ENCODE measurements around the gene ZC3H12C. TPM values are rescaled to one million over a fixed set of nuclear protein-coding genes. Genes with fewer than 3 reads are reported as not detected.

Gene ZC3H12C
- total and polyA plus RNA-seq, 9 donors, result 2.5 to 21.0 (median 16.2) TPM

GRCh38 chr11:110177086-110177456, 83.9 kb downstream of the ZC3H12C start:
- no peak overlapping the region for H3K27ac ChIP-seq
- H3K27me3 ChIP-seq, result no peaks in the 10 kb centered on the region
- intact Hi-C loops (cut with DNase I), result no loop called here

GRCh38 chr11:110179064-110179463, 85.9 kb downstream of the ZC3H12C start:
- Histone ChIP-seq H3K27me3 (no peaks in the 10 kb centered on the region), H3K4me1 (ENCODE audit: insufficient read depth) (no peaks in the 10 kb centered on the region), H3K36me3 (no peaks in the 10 kb centered on the region), H3K9me3 (no peaks in the 10 kb centered on the region), H3K27ac (no peak overlapping the region), H3K4me3 (no peak overlapping the region)
- WGBS, 3 donors, result 90 to 97% (median 93%) methylated on average over 4 of the region's 4 CpGs
- TF ChIP-seq EP300 (IDR thresholded peaks at IDR 0.05) (no peak), POLR2A (IDR thresholded peaks at IDR 0.05) (no peak)
- TF ChIP-seq, protein P1, sequence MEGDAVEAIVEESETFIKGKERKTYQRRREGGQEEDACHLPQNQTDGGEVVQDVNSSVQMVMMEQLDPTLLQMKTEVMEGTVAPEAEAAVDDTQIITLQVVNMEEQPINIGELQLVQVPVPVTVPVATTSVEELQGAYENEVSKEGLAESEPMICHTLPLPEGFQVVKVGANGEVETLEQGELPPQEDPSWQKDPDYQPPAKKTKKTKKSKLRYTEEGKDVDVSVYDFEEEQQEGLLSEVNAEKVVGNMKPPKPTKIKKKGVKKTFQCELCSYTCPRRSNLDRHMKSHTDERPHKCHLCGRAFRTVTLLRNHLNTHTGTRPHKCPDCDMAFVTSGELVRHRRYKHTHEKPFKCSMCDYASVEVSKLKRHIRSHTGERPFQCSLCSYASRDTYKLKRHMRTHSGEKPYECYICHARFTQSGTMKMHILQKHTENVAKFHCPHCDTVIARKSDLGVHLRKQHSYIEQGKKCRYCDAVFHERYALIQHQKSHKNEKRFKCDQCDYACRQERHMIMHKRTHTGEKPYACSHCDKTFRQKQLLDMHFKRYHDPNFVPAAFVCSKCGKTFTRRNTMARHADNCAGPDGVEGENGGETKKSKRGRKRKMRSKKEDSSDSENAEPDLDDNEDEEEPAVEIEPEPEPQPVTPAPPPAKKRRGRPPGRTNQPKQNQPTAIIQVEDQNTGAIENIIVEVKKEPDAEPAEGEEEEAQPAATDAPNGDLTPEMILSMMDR (IDR thresholded peaks at IDR 0.05), result no peak
- DNase-seq, result no peak
- intact Hi-C loops (cut with DNase I), result no loop called here

More at GRCh38 chr11:110177086-110177456, 83.9 kb downstream of the ZC3H12C start:
- Histone ChIP-seq H3K9me3 (no peaks in the 10 kb centered on the region), H3K4me3 (no peak overlapping the region), H3K36me3 (no peaks in the 10 kb centered on the region), H3K4me1 (ENCODE audit: insufficient read depth) (no peaks in the 10 kb centered on the region)
- 78 to 82% (median 79%) methylated on average over 7 of the region's 7 CpGs for WGBS, 3 donors
- DNase-seq, result no peak
- TF ChIP-seq, protein P1 (IDR thresholded peaks at IDR 0.05), result no peak
- TF ChIP-seq POLR2A (IDR thresholded peaks at IDR 0.05), result no peak
- TF ChIP-seq EP300 (IDR thresholded peaks at IDR 0.05), result no peak

DNA sequence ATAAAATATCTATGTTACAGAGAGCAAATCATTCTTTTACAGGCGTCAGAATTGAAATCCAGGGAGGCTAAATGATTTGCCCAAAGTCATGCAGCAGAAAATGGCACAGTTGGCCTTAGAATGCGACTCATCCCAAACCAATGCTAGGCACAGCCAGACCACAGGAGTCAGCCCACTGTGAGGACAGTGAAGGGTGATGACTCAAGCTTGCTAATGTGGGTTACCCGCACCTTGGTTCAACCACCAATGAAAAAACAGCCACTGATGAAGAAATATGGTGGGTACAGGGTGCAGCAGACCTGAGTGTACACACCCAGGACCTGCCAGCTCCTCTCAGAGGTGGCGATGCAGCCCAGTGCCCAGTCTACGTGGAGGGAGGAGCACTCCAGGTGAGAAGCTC, 89.7 kb downstream of the ZC3H12C start:
- intact Hi-C loops (cut with DNase I), result no loop called here
- 96 to 98% (median 96%) methylated on average over 5 of the region's 5 CpGs for WGBS, 3 donors
- Histone ChIP-seq H3K27me3 (no peaks in the 10 kb centered on the region), H3K4me3 (no peak overlapping the region), H3K9me3 (no peaks in the 10 kb centered on the region), H3K36me3 (no peaks in the 10 kb centered on the region), H3K4me1 (ENCODE audit: insufficient read depth) (no peaks in the 10 kb centered on the region), H3K27ac (no peak overlapping the region)
- TF ChIP-seq POLR2A (IDR thresholded peaks at IDR 0.05) (no peak), EP300 (IDR thresholded peaks at IDR 0.05) (no peak)
- TF ChIP-seq, protein P1 (IDR thresholded peaks at IDR 0.05), result no peak
- DNase-seq, result no peak

- Histone ChIP-seq H3K36me3 (no peaks in the 10 kb centered on the region), H3K27ac (no peak overlapping the region), H3K27me3 (no peaks in the 10 kb centered on the region), H3K4me1 (ENCODE audit: insufficient read depth) (no peaks in the 10 kb centered on the region), H3K4me3 (no peak overlapping the region), H3K9me3 (no peaks in the 10 kb centered on the region)
- no peak for DNase-seq
- TF ChIP-seq, protein P1 (IDR thresholded peaks at IDR 0.05), result no peak
- TF ChIP-seq POLR2A (IDR thresholded peaks at IDR 0.05) (no peak), EP300 (IDR thresholded peaks at IDR 0.05) (no peak)
- WGBS, 3 donors, result 67 to 80% (median 79%) methylated on average over 7 of the region's 7 CpGs
- intact Hi-C loops (cut with DNase I), result no loop called here
Observed at GRCh38 chr11:110184456-110184855, 91.3 kb downstream of the ZC3H12C start.

Data from ovary (tissue), 9 donors.